ENCODE data around the gene KLHL40. TPM values are rescaled to one million over a fixed set of nuclear protein-coding genes. Genes with fewer than 3 reads are reported as not detected.

KLHL40 gene
- polyA plus RNA-seq, 1 donor (not counting 4 experiments of a cell fraction or from before 2014, with no cell fraction given), result not detected

DNA sequence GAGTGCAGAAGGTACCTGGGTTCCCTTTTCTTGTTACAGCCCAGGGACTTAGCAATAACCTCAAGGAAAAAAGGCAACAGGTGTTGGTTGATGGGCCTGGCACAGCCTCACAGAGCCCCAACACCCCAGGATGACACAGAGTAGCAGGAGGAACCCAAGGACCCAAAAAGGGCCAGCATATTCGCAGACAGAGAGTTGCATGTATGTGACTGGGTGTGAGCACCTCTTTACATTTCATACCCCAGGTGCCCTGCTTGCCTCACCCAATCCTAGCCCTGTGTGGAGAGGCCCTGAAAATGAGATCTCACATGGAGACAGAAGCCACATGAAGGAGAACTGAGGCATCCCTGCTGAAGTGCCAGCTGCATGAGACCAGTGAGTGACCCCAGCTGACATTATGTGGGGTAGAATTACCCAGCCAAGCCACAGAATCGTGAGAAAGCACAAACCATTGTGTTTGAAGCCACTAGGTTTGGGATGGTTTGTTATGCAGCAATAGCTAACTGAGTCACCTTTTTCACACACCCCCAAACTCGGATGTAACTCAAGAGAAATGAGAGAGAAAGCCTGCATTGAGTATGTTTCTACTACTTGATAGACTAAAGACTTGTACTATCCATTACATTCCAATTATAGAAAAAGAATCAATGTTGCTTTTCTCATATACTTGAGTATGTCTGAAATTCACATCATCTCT, 43.5 kb downstream of the KLHL40 start:
- no peaks in the 10 kb centered on the region for H3K36me3 ChIP-seq (ENCODE audit: control insufficient read depth in 2 of 2, extremely low read depth in 1 of 2, insufficient read depth in 2 of 2, low read length in 2 of 2)
- FAIRE-seq, result no peak
- H3K79me2 ChIP-seq (ENCODE audit: control insufficient read depth, insufficient read depth, low read length), result no peaks in the 10 kb centered on the region
- dilution Hi-C loops (cut with MboI; ENCODE audit: extremely low pct_ligation_motif_present, low sequenced_read_pairs), result no loop called here
- H3K4me1 ChIP-seq (ENCODE audit: control insufficient read depth, extremely low read depth, insufficient read depth, low read length), result no peaks in the 10 kb centered on the region
- no peak overlapping the region for H3K4me2 ChIP-seq (ENCODE audit: control insufficient read depth, extremely low read depth, insufficient read depth, low read depth, low read length)
- H3K27ac ChIP-seq (ENCODE audit: control insufficient read depth, insufficient read depth, low read length), result no peak overlapping the region
- H3K9me3 ChIP-seq (ENCODE audit: control insufficient read depth, low read depth, low read length), result no peaks in the 10 kb centered on the region
- no peak for DNase-seq (ENCODE audit: low read depth, low spot score)
- H3K27me3 ChIP-seq (ENCODE audit: control insufficient read depth, extremely low read depth, insufficient read depth, low read length), result peaks cover 6% of the 10 kb centered on the region
- no peak overlapping the region for H3K4me3 ChIP-seq (ENCODE audit: control insufficient read depth in 2 of 3, extremely low read depth in 1 of 3, insufficient read depth in 2 of 3, low read depth in 1 of 3, low read length in 3 of 3)
- H3K9ac ChIP-seq (ENCODE audit: control insufficient read depth, extremely low read depth, insufficient read depth, low read length), result no peak overlapping the region
- H3K9me1 ChIP-seq (ENCODE audit: control insufficient read depth, extremely low read depth, insufficient read depth, low read length), result no peaks in the 10 kb centered on the region
- H4K20me1 ChIP-seq (ENCODE audit: control insufficient read depth, extremely low read depth, insufficient read depth, low read length), result no peaks in the 10 kb centered on the region
- TF ChIP-seq EZH2 (IDR thresholded peaks at IDR 0.05; ENCODE audit: low read length) (no peak), CTCF (optimal IDR thresholded peaks at IDR 0.05 in 1 of 3, IDR thresholded peaks at IDR 0.05 in 1 of 3, conservative IDR thresholded peaks at IDR 0.05 in 1 of 3; ENCODE audit: extremely low read depth in 1 of 3, insufficient read depth in 2 of 3, low read length in 3 of 3) (no peak)
- no peak overlapping the region for H2AFZ ChIP-seq (ENCODE audit: control insufficient read depth, low read length)

- H3K27ac ChIP-seq (ENCODE audit: control insufficient read depth, insufficient read depth, low read length), result no peak overlapping the region
- H2AFZ ChIP-seq (ENCODE audit: control insufficient read depth, low read length), result no peak overlapping the region
- H3K36me3 ChIP-seq (ENCODE audit: control insufficient read depth in 2 of 2, extremely low read depth in 1 of 2, insufficient read depth in 2 of 2, low read length in 2 of 2), result no peaks in the 10 kb centered on the region
- no peaks in the 10 kb centered on the region for H3K79me2 ChIP-seq (ENCODE audit: control insufficient read depth, insufficient read depth, low read length)
- H3K9me3 ChIP-seq (ENCODE audit: control insufficient read depth, low read depth, low read length), result no peaks in the 10 kb centered on the region
- dilution Hi-C loops (cut with MboI; ENCODE audit: extremely low pct_ligation_motif_present, low sequenced_read_pairs), result no loop called here
- H3K9me1 ChIP-seq (ENCODE audit: control insufficient read depth, extremely low read depth, insufficient read depth, low read length), result no peaks in the 10 kb centered on the region
- DNase-seq (ENCODE audit: low read depth, low spot score), result no peak
- H3K9ac ChIP-seq (ENCODE audit: control insufficient read depth, extremely low read depth, insufficient read depth, low read length), result no peak overlapping the region
- H3K4me3 ChIP-seq (ENCODE audit: control insufficient read depth in 2 of 3, extremely low read depth in 1 of 3, insufficient read depth in 2 of 3, low read depth in 1 of 3, low read length in 3 of 3), result no peak overlapping the region
- TF ChIP-seq EZH2 (IDR thresholded peaks at IDR 0.05; ENCODE audit: low read length), result no peak
- H3K27me3 ChIP-seq (ENCODE audit: control insufficient read depth, extremely low read depth, insufficient read depth, low read length), result peaks cover 6% of the 10 kb centered on the region
- H4K20me1 ChIP-seq (ENCODE audit: control insufficient read depth, extremely low read depth, insufficient read depth, low read length), result no peaks in the 10 kb centered on the region
- H3K4me1 ChIP-seq (ENCODE audit: control insufficient read depth, extremely low read depth, insufficient read depth, low read length), result no peaks in the 10 kb centered on the region
- no peak for FAIRE-seq
- no peak overlapping the region for H3K4me2 ChIP-seq (ENCODE audit: control insufficient read depth, extremely low read depth, insufficient read depth, low read depth, low read length)
These were observed 44.2 kb downstream of the KLHL40 start for GRCh38 chr3:42729404-42730145.
